Measurements from ENCODE around the gene CNIH3. TPM values are rescaled to one million over a fixed set of nuclear protein-coding genes. Genes with fewer than 3 reads are reported as not detected.

CNIH3 gene
- total and polyA plus RNA-seq, 3 experiments from 2014 or later: 1.1 to 1.6 (median 1.5) TPM

DNA sequence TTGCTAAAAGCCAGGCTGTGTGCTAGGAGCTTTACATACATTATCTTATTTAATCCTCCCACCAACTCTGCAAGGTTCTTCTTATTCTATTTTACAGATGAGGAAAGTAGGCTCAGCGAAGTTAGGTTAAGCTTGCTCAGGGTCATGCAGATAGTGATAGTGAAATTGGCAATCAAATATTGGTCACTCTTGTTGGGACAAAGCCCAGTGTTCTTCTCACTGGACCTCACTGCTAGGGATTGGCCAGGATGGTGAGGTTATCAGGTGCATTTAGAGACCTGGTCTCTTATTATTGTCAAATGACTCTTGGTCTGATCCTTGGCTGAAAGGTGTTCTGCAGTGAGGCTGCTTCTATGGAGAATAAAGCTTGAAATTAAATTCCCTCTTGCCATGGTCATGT lies 145.1 kb downstream of the CNIH3 start:
- H3K36me3 ChIP-seq (ENCODE audit: insufficient read depth, low read length): no peaks in the 10 kb centered on the region
- H3K9me3 ChIP-seq (ENCODE audit: low read length): no peaks in the 10 kb centered on the region
- peaks cover 0 to 4% (median 0%) of the 10 kb centered on the region in 3 donors for H3K36me3 Mint-ChIP-seq
- ChIA-PET POLR2A (no interaction called here), CTCF (no interaction called here)
- no peak overlapping the region for H3K4me3 ChIP-seq (ENCODE audit: low read length)
- H3K27me3 ChIP-seq (ENCODE audit: insufficient read depth, low read length, poor library complexity, severe bottlenecking): no peaks in the 10 kb centered on the region
- no peak for DNase-seq
- H3K27ac Mint-ChIP-seq: no peak overlapping the region
- no peak overlapping the region for H3K4me3 Mint-ChIP-seq
- peaks cover 12 to 16% of the 10 kb centered on the region in 2 donors for H3K27me3 Mint-ChIP-seq
- no peaks in the 10 kb centered on the region for H3K4me1 Mint-ChIP-seq
- no peak overlapping the region for H3K27ac ChIP-seq (ENCODE audit: low read depth, low read length)
- H3K9me3 Mint-ChIP-seq: peaks cover 0 to 13% (median 5%) of the 10 kb centered on the region in 5 donors
- H3K4me1 ChIP-seq (ENCODE audit: insufficient read depth, low read length): no peaks in the 10 kb centered on the region

- Histone ChIP-seq H3K27ac (ENCODE audit: low read depth, low read length) (no peak overlapping the region), H3K4me1 (ENCODE audit: insufficient read depth, low read length) (no peaks in the 10 kb centered on the region), H3K36me3 (ENCODE audit: insufficient read depth, low read length) (no peaks in the 10 kb centered on the region), H3K4me3 (ENCODE audit: low read length) (no peak overlapping the region), H3K27me3 (ENCODE audit: insufficient read depth, low read length, poor library complexity, severe bottlenecking) (no peaks in the 10 kb centered on the region), H3K9me3 (ENCODE audit: low read length) (no peaks in the 10 kb centered on the region)
- Mint-ChIP-seq H3K9me3 (peaks cover 0 to 13% (median 5%) of the 10 kb centered on the region in 5 donors), H3K27me3 (peaks cover 12 to 24% of the 10 kb centered on the region in 2 donors), H3K36me3 (peaks cover 0 to 4% (median 0%) of the 10 kb centered on the region in 3 donors), H3K27ac (no peak overlapping the region), H3K4me1 (no peaks in the 10 kb centered on the region), H3K4me3 (no peak overlapping the region)
- no peak for DNase-seq
- POLR2A ChIA-PET: no interaction called here
- CTCF ChIA-PET: no interaction called here
Observed at GRCh38 chr1:224762046-224762445, 145.9 kb downstream of the CNIH3 start.

DNA sequence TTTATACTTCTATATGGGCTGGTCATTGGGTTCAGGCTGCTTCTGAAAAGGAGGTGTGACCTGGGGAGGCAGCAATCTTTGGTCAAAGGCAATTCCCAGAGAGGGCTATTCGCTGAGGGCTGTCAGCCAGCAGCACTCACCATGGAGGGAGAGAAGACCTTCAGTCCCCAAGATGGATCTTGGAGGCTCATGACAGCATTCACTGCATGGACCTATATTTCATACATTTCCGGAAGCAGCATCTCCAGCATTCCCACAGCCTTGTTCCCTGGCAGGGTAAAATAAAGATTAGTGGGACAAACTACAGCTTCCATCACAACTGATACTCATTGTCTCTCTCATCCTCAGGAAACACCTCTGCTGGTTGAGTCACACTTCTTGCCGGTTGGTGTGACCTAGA lies 146.6 kb downstream of the CNIH3 start:
- no peak overlapping the region for H3K4me3 ChIP-seq (ENCODE audit: low read length)
- Mint-ChIP-seq H3K4me3 (no peak overlapping the region), H3K27me3 (peaks cover 15 to 29% of the 10 kb centered on the region in 2 donors), H3K9me3 (peaks cover 0 to 13% (median 5%) of the 10 kb centered on the region in 5 donors), H3K27ac (no peak overlapping the region), H3K36me3 (peaks cover 0 to 4% (median 0%) of the 10 kb centered on the region in 3 donors), H3K4me1 (no peaks in the 10 kb centered on the region)
- no peaks in the 10 kb centered on the region for H3K9me3 ChIP-seq (ENCODE audit: low read length)
- no peak for DNase-seq
- ChIA-PET CTCF (no interaction called here), POLR2A (no interaction called here)
- H3K27me3 ChIP-seq (ENCODE audit: insufficient read depth, low read length, poor library complexity, severe bottlenecking): no peaks in the 10 kb centered on the region
- no peaks in the 10 kb centered on the region for H3K36me3 ChIP-seq (ENCODE audit: insufficient read depth, low read length)
- no peak overlapping the region for H3K27ac ChIP-seq (ENCODE audit: low read depth, low read length)
- no peaks in the 10 kb centered on the region for H3K4me1 ChIP-seq (ENCODE audit: insufficient read depth, low read length)

- H3K4me3 Mint-ChIP-seq: no peak overlapping the region
- peaks cover 19 to 33% of the 10 kb centered on the region in 2 donors for H3K27me3 Mint-ChIP-seq
- no peaks in the 10 kb centered on the region for H3K27me3 ChIP-seq (ENCODE audit: insufficient read depth, low read length, poor library complexity, severe bottlenecking)
- H3K27ac ChIP-seq (ENCODE audit: low read depth, low read length): no peak overlapping the region
- ChIA-PET POLR2A (no interaction called here), CTCF (no interaction called here)
- H3K9me3 ChIP-seq (ENCODE audit: low read length): no peaks in the 10 kb centered on the region
- H3K27ac Mint-ChIP-seq: no peak overlapping the region
- H3K36me3 Mint-ChIP-seq: peaks cover 0 to 4% (median 0%) of the 10 kb centered on the region in 3 donors
- H3K4me1 ChIP-seq (ENCODE audit: insufficient read depth, low read length): no peaks in the 10 kb centered on the region
- peaks cover 0 to 10% (median 5%) of the 10 kb centered on the region in 5 donors for H3K9me3 Mint-ChIP-seq
- H3K36me3 ChIP-seq (ENCODE audit: insufficient read depth, low read length): no peaks in the 10 kb centered on the region
- no peak overlapping the region for H3K4me3 ChIP-seq (ENCODE audit: low read length)
- no peak for DNase-seq
- H3K4me1 Mint-ChIP-seq: no peaks in the 10 kb centered on the region
Observed at GRCh38 chr1:224763126-224763775, 147.1 kb downstream of the CNIH3 start.

GRCh38 chr1:224766266-224766665 lies 150.1 kb downstream of the CNIH3 start:
- H3K27me3 Mint-ChIP-seq: peaks cover 17 to 49% of the 10 kb centered on the region in 2 donors
- H3K9me3 Mint-ChIP-seq: no peaks in the 10 kb centered on the region
- H3K4me3 Mint-ChIP-seq: no peak overlapping the region
- no peak overlapping the region for H3K27ac Mint-ChIP-seq
- Histone ChIP-seq H3K9me3 (ENCODE audit: low read length) (no peaks in the 10 kb centered on the region), H3K4me1 (ENCODE audit: insufficient read depth, low read length) (no peaks in the 10 kb centered on the region), H3K4me3 (ENCODE audit: low read length) (no peak overlapping the region), H3K27ac (ENCODE audit: low read depth, low read length) (no peak overlapping the region), H3K36me3 (ENCODE audit: insufficient read depth, low read length) (no peaks in the 10 kb centered on the region), H3K27me3 (ENCODE audit: insufficient read depth, low read length, poor library complexity, severe bottlenecking) (no peaks in the 10 kb centered on the region)
- no peaks in the 10 kb centered on the region for H3K36me3 Mint-ChIP-seq
- H3K4me1 Mint-ChIP-seq: no peaks in the 10 kb centered on the region
- ChIA-PET CTCF (no interaction called here), POLR2A (no interaction called here)
- no peak for DNase-seq

DNA sequence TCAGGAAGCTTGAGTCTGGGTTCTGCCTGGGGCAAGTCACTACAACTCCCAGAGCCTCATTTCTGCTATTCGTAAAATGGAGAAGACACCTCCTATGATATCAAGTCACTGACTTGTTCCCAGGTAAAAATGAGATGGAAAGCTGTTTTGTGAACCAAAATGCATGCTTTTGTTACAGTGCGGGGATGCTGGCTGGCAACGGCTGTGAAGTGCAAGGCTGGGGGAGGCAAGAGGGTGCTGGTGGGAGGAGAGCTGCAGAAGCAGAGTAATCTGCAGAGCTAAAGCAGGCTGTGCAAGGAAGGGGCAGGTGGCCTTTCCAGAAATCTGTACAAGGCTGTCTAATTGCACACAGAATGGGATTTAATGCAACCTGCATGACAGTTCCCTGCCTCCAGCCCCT lies 150.9 kb downstream of the CNIH3 start:
- CTCF ChIA-PET: no interaction called here
- Histone ChIP-seq H3K27ac (ENCODE audit: low read depth, low read length) (no peak overlapping the region), H3K36me3 (ENCODE audit: insufficient read depth, low read length) (no peaks in the 10 kb centered on the region), H3K27me3 (ENCODE audit: insufficient read depth, low read length, poor library complexity, severe bottlenecking) (no peaks in the 10 kb centered on the region), H3K9me3 (ENCODE audit: low read length) (no peaks in the 10 kb centered on the region), H3K4me3 (ENCODE audit: low read length) (no peak overlapping the region), H3K4me1 (ENCODE audit: insufficient read depth, low read length) (no peaks in the 10 kb centered on the region)
- POLR2A ChIA-PET: no interaction called here
- Mint-ChIP-seq H3K36me3 (no peaks in the 10 kb centered on the region), H3K4me1 (no peaks in the 10 kb centered on the region), H3K27me3 (peaks cover 14 to 54% of the 10 kb centered on the region in 2 donors), H3K4me3 (no peak overlapping the region), H3K27ac (no peak overlapping the region), H3K9me3 (no peaks in the 10 kb centered on the region)
- no peak for DNase-seq

- ChIA-PET POLR2A (no interaction called here), CTCF (no interaction called here)
- H3K27ac ChIP-seq (ENCODE audit: low read depth, low read length): no peak overlapping the region
- no peak overlapping the region for H3K27ac Mint-ChIP-seq
- H3K36me3 ChIP-seq (ENCODE audit: insufficient read depth, low read length): no peaks in the 10 kb centered on the region
- no peak overlapping the region for H3K4me3 ChIP-seq (ENCODE audit: low read length)
- no peaks in the 10 kb centered on the region for H3K9me3 Mint-ChIP-seq
- no peaks in the 10 kb centered on the region for H3K9me3 ChIP-seq (ENCODE audit: low read length)
- peaks cover 14 to 57% of the 10 kb centered on the region in 2 donors for H3K27me3 Mint-ChIP-seq
- H3K4me1 ChIP-seq (ENCODE audit: insufficient read depth, low read length): no peaks in the 10 kb centered on the region
- no peak for DNase-seq
- H3K36me3 Mint-ChIP-seq: no peaks in the 10 kb centered on the region
- no peak overlapping the region for H3K4me3 Mint-ChIP-seq
- H3K27me3 ChIP-seq (ENCODE audit: insufficient read depth, low read length, poor library complexity, severe bottlenecking): no peaks in the 10 kb centered on the region
- no peaks in the 10 kb centered on the region for H3K4me1 Mint-ChIP-seq
Observed at GRCh38 chr1:224767676-224768075, 151.6 kb downstream of the CNIH3 start.

DNA sequence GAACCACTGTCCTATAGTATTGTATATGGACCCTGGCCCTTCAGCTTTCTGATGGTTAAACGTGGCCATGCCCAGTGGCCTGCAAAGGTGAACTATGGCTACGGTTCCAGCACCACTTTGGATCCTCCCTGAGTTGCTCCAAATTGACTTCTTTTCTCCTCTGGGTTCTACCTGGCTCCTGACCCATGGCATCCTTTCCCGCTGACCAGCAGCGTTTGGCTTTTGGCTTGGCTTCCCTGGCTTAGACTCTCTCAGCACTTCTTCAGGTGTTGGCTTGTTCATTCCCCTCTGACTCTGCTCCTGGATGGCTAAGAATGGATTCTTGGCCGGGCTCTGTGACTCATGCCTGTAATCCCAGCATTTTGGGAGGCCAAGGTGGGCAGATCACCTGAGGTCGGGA lies 152.9 kb downstream of the CNIH3 start:
- Mint-ChIP-seq H3K27ac (no peak overlapping the region), H3K27me3 (peaks cover 11 to 63% of the 10 kb centered on the region in 2 donors), H3K4me3 (no peak overlapping the region), H3K36me3 (no peaks in the 10 kb centered on the region), H3K9me3 (no peaks in the 10 kb centered on the region), H3K4me1 (no peaks in the 10 kb centered on the region)
- no peaks in the 10 kb centered on the region for H3K4me1 ChIP-seq (ENCODE audit: insufficient read depth, low read length)
- ChIA-PET POLR2A (no interaction called here), CTCF (no interaction called here)
- no peaks in the 10 kb centered on the region for H3K36me3 ChIP-seq (ENCODE audit: insufficient read depth, low read length)
- no peak overlapping the region for H3K4me3 ChIP-seq (ENCODE audit: low read length)
- no peaks in the 10 kb centered on the region for H3K27me3 ChIP-seq (ENCODE audit: insufficient read depth, low read length, poor library complexity, severe bottlenecking)
- DNase-seq: no peak
- no peak overlapping the region for H3K27ac ChIP-seq (ENCODE audit: low read depth, low read length)
- no peaks in the 10 kb centered on the region for H3K9me3 ChIP-seq (ENCODE audit: low read length)
